Right kidney (tissue), 9 donors: ENCODE data around the gene DISP2.

ENCODE experiments used
- DNase-seq: peaks from one replicate; pipeline ENCODE4 v3.0.0-alpha.2; 2016
- long read RNA-seq, 8 donors: transcript quantifications; one replicate each; lab custom pipeline, GENCODE V29; 2026

The DISP2 gene, protein sequence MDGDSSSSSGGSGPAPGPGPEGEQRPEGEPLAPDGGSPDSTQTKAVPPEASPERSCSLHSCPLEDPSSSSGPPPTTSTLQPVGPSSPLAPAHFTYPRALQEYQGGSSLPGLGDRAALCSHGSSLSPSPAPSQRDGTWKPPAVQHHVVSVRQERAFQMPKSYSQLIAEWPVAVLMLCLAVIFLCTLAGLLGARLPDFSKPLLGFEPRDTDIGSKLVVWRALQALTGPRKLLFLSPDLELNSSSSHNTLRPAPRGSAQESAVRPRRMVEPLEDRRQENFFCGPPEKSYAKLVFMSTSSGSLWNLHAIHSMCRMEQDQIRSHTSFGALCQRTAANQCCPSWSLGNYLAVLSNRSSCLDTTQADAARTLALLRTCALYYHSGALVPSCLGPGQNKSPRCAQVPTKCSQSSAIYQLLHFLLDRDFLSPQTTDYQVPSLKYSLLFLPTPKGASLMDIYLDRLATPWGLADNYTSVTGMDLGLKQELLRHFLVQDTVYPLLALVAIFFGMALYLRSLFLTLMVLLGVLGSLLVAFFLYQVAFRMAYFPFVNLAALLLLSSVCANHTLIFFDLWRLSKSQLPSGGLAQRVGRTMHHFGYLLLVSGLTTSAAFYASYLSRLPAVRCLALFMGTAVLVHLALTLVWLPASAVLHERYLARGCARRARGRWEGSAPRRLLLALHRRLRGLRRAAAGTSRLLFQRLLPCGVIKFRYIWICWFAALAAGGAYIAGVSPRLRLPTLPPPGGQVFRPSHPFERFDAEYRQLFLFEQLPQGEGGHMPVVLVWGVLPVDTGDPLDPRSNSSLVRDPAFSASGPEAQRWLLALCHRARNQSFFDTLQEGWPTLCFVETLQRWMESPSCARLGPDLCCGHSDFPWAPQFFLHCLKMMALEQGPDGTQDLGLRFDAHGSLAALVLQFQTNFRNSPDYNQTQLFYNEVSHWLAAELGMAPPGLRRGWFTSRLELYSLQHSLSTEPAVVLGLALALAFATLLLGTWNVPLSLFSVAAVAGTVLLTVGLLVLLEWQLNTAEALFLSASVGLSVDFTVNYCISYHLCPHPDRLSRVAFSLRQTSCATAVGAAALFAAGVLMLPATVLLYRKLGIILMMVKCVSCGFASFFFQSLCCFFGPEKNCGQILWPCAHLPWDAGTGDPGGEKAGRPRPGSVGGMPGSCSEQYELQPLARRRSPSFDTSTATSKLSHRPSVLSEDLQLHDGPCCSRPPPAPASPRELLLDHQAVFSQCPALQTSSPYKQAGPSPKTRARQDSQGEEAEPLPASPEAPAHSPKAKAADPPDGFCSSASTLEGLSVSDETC (N-terminal part only)
- long read RNA-seq, donor 1 = 0 reads
- long read RNA-seq, donor 2 = 0 reads
- long read RNA-seq, donor 3 = 0 reads
- long read RNA-seq, donor 4 = 0 reads
- long read RNA-seq, donor 5 = 0 reads
- long read RNA-seq, donor 6 = 0 reads
- long read RNA-seq, donor 7 = 0 reads
- long read RNA-seq, donor 8 = 0 reads

GRCh38 chr15:40357723-40358470, at the start of gene DISP2:
Gene DISP2, plus strand, starts transcription at chr15:40358219. Its CDS starts 103 bp downstream, at chr15:40358322.
- peak; percentile 88 for DNase-seq

GRCh38 chr15:40309344-40309862, 48.6 kb upstream of the DISP2 start:
- no peak for DNase-seq

DNA sequence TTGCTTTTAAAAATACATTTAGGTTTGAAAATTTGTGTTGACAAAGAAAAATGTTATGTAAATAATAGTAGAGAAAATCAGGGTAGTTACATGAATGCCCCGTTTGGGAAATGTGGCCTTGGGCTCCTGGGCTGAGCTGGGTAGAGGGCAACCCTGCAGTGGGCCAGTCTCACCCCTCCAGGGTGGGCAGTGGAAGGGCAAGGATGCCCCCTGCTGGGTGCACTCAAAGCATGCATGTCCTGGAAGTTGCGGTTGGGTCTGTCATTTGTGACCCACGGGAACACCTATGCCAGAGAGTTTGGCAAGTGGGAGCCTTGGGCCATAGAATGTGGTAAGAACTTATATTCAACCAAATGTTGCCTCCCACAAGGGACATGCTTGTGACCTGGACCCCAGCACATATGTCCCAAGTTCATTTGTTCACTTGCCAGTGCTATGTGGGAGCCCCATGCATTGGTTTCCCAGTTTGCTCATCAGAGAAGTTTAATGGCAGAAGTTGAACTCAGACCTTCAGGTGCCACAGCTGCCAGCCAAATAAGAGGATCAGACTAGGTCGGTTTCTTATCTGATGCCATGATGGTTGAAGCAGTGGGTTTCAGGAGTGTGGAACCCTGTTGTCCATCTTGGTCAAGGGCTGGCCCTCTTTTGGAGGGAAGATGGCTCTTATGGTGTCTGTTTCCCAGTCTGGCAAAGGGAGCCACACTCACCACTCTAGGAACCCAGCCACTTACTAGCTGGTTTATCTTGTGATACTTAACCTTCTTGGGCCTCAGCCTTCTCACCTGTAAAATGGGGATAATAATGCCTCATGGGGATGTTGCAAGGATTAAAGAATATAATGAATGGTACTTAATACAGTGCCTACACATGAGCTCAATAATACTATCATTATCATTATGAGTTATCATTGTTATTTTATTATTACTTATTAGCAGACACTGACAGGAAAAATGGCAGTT, 47.7 kb upstream of the DISP2 start:
- DNase-seq = peak; percentile 50

DNA sequence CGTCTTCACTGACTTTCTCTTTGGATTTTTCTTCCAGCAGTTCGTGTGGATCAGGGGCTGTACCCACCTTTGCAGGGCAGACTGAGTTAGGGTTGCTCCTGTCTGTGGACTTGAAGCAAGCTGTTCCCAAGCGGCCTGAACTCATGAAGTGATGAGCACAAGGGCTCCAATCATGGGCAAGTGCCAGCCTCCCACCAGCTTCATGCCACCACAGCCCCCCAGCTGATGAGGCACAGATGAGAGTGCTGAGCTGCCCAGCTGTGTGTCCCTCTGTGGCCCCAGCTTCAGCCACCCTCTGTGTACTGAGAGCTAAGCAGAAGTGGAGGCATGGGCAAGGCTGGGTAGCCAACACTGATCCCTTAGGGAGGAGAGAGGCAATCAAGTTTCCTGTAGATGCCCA, 47.0 kb upstream of the DISP2 start:
- DNase-seq = no peak

GRCh38 chr15:40312370-40313158, 45.5 kb upstream of the DISP2 start:
- DNase-seq = no peak

GRCh38 chr15:40313531-40314398, 44.3 kb upstream of the DISP2 start:
- no peak for DNase-seq

DNA sequence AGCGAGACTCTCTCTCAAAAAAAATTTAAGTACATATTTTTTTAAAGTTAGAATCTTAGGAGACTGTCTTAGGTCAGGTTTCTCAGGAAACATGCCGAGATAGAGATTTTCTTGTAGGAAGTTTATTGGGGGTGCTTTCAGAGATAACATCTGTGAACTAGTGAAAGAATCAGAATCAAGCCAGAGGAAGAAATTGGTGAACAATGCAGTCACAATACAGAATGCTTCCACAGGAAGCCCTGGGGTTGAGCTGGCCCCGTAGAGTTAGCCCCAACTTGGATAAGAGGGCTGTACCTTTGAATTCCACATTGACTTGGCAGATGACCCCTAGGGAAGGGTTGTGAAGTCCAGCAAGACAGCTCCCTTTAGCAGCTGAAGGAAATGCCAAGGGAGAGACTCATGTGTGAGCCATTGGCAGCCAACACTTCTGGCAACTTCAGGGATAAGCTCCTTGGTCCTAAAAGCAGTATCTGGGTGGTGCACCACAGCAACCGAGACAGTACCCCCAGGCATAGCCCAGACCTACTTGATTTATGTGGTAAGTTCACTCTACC, 43.2 kb upstream of the DISP2 start:
- DNase-seq = no peak

DNA sequence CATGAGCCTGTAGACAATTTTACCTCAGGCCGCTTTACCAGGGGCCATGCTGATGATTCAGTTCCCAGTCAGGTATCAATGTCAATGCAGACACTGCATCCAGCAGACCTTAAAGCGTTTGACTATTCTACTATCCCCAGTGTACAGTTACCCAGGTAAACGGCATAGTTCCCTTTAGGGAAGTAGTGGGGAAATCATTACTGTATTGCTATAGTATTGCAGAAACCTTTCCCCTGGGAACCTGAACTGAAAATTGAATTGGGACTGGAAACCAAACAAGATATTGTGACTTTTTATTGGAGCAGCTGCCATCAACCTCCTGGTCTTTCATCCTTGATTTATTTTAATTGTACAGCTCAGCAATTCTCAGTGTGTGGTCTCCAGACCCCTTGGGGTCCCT, 41.1 kb upstream of the DISP2 start:
- DNase-seq = no peak

- no peak for DNase-seq
Observed at GRCh38 chr15:40317580-40317979, 40.4 kb upstream of the DISP2 start.

DNA sequence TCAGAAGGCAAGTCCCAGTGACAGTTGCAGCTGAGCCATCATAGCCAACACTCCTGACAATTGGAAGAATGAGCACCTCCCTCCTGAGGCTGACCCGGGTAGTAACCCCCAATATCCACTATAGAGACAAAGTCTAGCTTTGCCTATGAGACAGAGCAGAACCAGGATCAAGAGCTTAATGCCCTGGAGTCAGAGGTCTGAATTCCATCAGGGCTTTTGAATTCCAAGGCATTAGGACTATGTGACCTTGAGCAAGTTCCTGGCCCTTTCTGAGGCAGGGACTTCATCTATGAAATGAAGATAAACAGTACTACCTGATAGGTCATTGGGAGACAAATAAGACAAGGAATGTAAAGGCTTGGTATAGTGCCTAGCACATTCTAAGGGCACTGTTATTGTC, 37.6 kb upstream of the DISP2 start:
- DNase-seq = no peak

GRCh38 chr15:40320931-40321371, 37.1 kb upstream of the DISP2 start:
- no peak for DNase-seq

DNA sequence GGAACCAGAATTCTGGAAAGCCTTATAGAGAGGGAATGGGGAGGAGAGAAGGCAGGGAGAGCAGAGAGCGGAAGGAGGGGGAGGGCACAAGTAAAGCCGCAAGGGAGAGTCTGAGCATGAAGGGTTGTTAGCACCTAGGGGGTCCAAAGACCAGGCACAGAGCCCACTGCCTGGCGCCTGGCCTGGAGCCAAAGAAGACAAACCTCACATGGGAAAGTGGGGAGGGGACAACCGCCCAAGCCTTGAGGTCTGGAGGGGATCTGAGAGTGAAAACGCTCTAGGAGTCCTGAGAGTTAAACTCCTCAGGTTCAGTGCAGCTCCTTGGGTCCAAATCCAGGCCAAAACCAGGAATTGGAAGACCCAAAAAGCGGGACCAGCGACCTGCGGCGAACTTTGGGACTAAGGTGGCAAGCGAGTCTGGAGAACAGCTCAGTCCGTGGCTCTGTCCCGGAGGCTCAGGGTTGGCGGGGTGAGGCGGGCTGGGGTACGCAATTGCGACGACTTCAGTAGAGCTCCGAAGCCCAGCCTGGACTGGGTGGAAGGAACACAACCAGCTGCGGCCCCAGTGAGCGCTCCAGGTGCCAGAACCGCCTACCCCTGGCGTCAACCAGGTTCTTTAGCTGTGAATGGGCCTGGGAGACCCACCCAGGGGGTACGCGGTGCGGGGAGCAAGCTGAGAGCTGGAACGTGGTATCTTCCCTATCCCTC, 35.3 kb upstream of the DISP2 start:
- DNase-seq = peak; percentile 45

- DNase-seq = peak; percentile 94
Observed at GRCh38 chr15:40323239-40323952, 34.6 kb upstream of the DISP2 start, which contains the start of gene INAFM2. Gene INAFM2, plus strand, starts transcription at chr15:40323692. Its CDS starts 364 bp downstream, at chr15:40324056.

DNA sequence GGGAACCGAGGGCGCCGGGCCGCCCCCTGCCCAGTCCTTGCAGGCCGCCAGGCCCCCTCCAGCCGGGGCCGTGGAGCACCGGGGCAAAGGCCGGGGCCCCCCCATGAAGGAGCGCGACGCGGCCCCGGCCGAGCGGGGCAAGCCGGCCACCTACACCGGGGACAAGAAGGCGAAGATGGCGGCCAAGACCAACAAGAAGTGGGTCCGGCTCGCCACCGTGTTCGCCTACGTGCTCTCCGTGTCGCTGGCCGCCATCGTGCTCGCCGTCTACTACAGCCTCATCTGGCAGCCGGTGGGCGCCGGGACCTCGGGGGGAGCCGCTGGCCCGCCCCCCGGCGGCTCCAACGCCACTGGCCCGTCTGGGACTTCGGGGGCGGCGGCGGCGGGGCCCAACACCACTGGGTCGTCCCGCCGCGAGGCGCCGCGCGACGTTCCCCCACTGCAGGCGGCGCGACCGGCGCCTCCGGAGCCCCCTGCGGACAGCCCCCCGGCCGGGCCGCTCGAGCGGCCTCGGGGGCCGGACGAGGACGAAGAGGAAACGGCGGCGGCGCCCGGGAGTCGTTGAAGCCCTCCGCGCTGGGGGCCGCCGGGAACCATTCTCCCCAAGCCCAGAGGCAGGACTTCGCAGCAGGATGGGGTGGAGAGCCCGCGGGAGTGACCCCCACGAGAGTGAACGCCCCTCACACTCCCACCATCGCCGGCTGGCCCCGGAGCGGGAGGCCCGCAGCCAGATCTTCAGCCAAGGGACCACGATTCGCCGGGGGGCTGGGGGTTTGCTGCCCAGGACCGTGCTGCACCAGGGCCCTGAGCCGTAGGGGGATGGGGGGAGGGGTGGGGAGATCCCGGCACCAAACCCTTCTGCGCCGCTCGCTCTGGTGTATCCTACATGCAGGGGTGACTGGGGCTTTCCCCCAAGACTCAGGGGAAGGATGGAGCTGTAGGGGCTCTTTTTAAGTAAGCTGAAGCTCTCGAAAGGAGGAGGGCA, 33.8 kb upstream of the DISP2 start:
- DNase-seq = peak; percentile 75

GRCh38 chr15:40325188-40325587, 32.8 kb upstream of the DISP2 start:
- no peak for DNase-seq
